Astrocyte of the cerebellum (primary cell): ENCODE results near the gene RGS13.
A peak's percentile ranks its signal among the peaks of the same experiment; 100 is the strongest.

Source experiments
- DNase-seq: peaks from one replicate; pipeline ENCODE4 v3.0.0-alpha.2; 2011; ENCODE audit warnings: low read depth
- H3K4me3 ChIP-seq: 2 replicates; pipeline ENCODE4 v1.5.1; 2011; ENCODE audit warnings: mild to moderate bottlenecking, low read depth, low read length, moderate library complexity
- in situ Hi-C: cut with HindIII; loops from 2 replicates; pipeline ENCODE4 v1.10.0; 2017; ENCODE audit warnings: low sequenced_read_pairs
- TF ChIP-seq, protein P1 (sequence below): IDR thresholded peaks from 2 replicates; pipeline ENCODE4 v1.5.1; 2012; ENCODE audit warnings: low read length, low read depth, moderate library complexity, mild to moderate bottlenecking; ENCODE audit errors: missing control alignments

The RGS13 gene

DNA sequence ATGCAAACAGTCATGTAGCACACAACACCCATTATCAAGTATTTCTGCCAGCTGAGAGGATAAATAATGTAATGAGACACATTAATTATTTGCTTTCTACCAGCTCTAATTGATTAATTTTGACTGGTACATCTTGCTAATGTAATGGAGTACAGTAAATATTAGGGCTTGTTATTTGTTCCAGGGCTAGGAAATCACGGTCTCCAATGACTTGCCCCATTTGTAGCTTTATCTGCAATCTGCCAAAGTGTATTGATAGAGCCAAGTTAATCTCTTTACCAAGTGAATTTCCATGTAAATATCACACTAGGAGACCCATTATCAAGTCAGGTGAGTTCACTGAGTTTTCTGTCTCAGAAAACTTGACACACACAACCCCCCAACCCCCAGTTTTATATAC lies 55.1 kb downstream of the RGS13 start:
- TF ChIP-seq, protein P1, sequence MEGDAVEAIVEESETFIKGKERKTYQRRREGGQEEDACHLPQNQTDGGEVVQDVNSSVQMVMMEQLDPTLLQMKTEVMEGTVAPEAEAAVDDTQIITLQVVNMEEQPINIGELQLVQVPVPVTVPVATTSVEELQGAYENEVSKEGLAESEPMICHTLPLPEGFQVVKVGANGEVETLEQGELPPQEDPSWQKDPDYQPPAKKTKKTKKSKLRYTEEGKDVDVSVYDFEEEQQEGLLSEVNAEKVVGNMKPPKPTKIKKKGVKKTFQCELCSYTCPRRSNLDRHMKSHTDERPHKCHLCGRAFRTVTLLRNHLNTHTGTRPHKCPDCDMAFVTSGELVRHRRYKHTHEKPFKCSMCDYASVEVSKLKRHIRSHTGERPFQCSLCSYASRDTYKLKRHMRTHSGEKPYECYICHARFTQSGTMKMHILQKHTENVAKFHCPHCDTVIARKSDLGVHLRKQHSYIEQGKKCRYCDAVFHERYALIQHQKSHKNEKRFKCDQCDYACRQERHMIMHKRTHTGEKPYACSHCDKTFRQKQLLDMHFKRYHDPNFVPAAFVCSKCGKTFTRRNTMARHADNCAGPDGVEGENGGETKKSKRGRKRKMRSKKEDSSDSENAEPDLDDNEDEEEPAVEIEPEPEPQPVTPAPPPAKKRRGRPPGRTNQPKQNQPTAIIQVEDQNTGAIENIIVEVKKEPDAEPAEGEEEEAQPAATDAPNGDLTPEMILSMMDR: no peak

DNA sequence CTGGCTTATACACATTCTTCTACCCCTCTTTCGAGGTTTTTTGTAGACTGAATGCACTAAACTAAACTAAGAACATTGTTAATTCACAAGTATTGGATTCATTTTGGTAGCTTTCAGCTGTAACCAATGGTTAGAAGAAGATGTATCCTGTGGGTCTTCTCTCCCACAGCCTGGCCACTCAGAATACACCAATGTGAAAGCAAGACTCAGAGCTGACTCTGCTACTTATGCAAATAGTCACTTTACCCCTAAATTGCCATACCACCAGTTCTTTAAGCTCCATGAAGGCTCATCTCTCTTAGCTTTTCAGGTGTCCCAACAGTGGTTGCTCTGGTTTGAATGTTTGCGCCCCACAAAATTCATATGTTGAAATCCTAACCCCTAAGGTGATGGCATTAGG lies 60.1 kb downstream of the RGS13 start:
- in situ Hi-C loops: loop anchor here (5.0 kb wide), 1 partner anchor 91 kb away; no protein-coding TSS in a partner anchor
- TF ChIP-seq, protein P1: no peak
- no peak overlapping the region for H3K4me3 ChIP-seq
- no peak for DNase-seq

More for the DNA sequence above, 55.1 kb downstream of the RGS13 start:
- in situ Hi-C loops: no loop called here
- DNase-seq: no peak
- H3K4me3 ChIP-seq: no peak overlapping the region

DNA sequence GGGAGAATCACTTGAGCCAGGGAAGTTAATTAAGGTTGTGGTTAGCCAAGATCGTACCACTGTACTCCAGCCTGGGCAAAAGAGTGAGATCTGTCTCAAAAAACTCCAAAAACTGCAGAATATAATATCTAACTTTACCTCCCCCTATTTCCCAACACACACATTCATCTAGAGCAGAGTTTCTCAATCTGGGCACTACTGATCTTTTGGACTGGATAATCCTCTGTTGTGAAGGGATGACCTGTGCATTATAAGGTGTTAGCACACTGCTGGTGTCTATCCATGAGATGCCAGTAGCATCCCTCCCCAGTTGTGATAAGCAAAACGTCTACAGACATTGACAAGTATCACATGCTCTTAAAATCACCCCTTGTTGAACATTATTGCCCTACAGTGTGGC lies 61.8 kb downstream of the RGS13 start:
- DNase-seq: no peak
- in situ Hi-C loops: loop anchor here (5.0 kb wide), 1 partner anchor 90 kb away; no protein-coding TSS in a partner anchor
- TF ChIP-seq, protein P1: no peak
- H3K4me3 ChIP-seq: no peak overlapping the region

DNA sequence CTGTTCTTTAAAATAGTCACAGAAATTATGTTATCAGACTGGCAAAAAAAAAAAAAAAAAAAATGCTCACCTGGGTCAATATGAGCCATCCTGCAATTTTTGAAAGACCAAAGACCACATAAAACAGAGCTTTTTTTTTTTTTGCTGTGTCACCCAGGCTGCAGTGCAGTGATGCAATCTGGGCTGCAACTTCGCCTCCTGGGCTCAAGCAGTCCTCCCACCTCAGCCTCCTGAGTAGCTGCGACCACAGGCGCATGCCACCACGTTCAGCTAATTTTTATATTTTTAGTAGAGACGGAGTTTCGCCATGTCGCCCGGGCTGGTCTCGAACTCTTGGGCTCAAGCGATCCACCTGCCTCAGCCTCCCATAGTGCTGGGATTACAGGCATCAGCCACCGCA lies 62.8 kb downstream of the RGS13 start:
- in situ Hi-C loops: loop anchor here (5.0 kb wide), 1 partner anchor 89 kb away; no protein-coding TSS in a partner anchor
- no peak for DNase-seq
- H3K4me3 ChIP-seq: no peak overlapping the region
- TF ChIP-seq, protein P1: no peak

DNA sequence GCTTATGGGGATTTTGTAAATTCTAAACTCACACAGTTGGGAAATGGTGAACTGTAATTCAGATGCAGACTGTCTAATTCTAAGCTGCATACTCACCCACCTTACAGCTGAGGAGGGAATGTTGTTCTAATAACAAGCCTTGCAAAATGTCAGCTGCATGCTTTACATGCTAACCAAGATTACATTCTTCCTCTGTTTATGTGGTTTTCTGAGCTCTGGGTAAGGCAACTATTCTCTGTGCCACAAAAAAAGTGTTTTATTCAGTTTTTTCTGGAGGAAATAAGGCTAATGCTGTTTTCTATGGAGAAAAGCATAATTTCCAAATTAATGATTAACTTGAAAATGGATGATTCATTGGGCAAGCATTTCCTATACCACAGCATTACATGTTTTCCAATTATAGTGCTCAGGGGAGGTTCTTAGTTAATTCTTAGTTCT lies 64.9 kb downstream of the RGS13 start:
- H3K4me3 ChIP-seq: no peak overlapping the region
- in situ Hi-C loops: no loop called here
- TF ChIP-seq, protein P1: no peak
- peak; percentile 80 for DNase-seq

DNA sequence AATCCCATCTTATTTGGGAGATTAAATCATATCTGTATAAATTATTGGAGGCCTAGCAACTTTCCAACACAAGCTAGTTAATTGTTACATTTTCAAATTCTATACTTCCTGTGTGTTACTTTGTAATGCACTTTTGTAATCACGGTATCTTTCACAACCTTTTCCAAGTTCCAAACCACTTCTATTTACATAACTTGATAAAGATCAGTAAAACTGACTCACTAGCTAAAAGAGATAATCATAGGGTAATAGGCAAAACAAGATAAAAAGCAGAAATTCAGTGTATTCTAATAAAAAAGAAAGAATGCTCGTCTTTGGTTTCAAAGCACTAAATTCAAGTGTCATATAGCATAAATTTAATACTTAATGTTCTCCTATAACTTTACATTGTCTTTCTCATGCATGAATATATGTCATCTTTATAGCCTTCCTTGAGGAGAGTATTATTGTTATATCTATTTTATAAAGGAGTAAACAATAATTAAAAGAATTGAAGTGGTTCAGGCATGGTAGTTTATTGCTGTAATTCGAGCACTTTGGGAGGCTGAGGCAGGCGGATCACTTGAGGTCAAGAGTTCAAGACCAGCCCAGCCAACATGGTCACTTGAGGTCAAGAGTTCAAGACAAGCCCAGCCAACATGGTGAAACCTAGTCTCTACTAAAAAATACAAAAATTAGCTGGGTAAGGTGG lies 66.4 kb downstream of the RGS13 start:
- H3K4me3 ChIP-seq: no peak overlapping the region
- peak; percentile 32 for DNase-seq
- TF ChIP-seq, protein P1: no peak
- in situ Hi-C loops: no loop called here
